ENCODE results near the gene INVS.
A peak's percentile ranks its signal among the peaks of the same experiment; 100 is the strongest.
"Not testable (repeated sequence)": the region's sequence is repeated elsewhere in the genome, so short reads cannot be mapped to it uniquely, and the experiment has no call there.

Gene INVS

GRCh38 chr9:100204796-100205195 is 105.8 kb downstream of the INVS start:
- no peak for DNase-seq

- DNase-seq: no peak
Observed at GRCh38 chr9:100206899-100207298, 107.9 kb downstream of the INVS start.

DNA sequence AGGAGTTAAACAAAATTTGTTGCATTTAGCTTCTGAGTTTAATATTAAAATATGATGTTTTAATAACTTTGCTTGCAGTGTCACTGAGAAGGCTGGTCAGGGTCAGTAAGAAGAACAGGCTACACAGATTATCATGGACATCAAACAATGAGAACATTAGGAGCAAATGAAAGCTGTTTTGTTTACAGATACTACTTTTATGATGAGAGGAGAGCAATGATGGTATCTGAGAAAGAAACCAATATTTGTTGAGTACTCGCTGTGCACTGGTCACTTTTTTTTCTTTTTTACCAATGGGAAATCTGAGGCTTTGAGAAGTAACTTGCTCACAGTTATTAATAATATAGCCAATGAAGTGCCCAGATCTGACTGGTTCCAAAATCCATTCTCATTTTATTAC is 109.6 kb downstream of the INVS start:
- DNase-seq: no peak

DNA sequence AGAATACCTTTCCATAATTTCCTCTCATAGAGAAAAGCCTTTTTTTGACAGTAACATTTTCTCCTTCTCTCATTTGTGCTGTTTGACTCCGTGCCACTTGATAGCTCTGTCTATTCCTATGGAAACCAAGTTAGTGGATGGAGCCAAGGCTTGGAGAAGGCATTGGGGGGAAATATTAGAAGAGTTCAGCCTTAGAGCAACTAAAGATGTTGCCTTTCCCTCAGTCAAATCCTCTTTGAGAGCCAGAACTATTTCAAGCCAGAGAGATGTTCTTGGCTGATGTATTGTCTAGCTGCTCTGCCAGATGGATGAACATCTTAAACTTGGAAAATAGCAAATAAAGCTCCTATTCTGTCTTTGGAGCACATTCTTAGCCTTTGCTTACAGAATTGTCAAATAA is 112.4 kb downstream of the INVS start:
- no peak for DNase-seq

DNA sequence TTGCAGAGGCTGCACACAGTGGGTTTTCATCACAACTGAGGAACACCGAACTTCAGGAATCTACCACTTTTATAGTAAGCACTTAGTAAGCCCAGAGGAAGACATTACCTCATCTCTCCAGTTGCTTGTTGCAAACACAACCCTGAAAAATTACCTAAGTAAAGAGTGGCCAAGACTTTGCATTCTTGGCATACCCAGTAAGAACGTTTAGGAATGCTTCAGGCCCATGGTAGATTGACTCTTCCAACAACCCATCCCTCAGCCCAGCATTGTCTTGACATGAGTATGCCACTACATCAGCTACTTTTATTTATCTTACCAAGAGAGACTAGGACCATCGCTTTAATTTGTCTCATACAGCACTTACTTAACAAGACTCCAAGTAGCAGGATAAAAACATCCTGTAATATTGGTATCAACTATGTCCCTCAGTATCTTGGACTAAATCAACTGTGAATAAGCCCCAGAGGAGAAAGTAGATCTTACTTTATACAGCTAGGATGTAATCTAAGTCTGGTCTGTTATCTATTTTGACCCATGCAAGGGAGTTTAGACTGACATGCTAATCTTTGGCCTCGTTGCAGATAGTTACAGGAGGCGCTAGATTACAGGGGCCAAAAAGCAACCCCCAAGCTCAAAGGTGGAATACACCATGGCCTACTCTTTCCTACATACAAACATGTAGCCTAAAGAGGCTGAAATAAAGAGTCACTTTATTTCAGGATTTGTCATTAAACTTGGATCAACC is 114.9 kb downstream of the INVS start:
- DNase-seq: no peak

DNA sequence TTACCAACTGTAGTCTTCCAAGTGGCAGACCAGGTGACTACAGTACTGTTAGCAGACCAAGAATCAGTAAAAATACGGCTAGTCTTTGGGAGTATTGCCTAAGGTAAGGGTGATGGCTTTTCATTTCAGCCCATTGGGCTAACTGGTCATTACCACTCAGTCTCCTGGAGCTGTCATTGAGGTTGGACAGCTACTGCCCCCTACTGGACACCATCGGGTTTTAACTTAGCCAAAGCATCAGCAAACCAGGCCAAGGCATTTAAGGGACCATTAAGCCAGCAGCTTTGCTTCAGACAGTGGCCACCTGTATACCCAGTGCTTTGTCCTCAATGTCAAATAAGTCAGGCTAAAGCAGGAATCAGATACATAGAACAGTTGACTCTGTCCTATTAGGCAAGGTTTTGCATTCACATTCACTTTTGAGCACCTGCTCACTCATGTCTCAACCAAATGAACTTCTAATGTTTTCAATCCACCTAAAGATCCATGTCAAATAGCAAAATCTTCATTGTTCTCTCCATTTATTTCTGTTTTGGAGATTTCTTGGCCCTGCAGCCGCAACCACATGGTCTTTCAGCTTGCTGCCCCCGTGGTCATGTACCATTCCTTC is 117.2 kb downstream of the INVS start:
- DNase-seq: peak; percentile 49 to 59

GRCh38 chr9:100217536-100217935 is 118.5 kb downstream of the INVS start:
- no peak for DNase-seq

- no peak for DNase-seq
Observed at GRCh38 chr9:100219347-100219746, 120.3 kb downstream of the INVS start.

DNA sequence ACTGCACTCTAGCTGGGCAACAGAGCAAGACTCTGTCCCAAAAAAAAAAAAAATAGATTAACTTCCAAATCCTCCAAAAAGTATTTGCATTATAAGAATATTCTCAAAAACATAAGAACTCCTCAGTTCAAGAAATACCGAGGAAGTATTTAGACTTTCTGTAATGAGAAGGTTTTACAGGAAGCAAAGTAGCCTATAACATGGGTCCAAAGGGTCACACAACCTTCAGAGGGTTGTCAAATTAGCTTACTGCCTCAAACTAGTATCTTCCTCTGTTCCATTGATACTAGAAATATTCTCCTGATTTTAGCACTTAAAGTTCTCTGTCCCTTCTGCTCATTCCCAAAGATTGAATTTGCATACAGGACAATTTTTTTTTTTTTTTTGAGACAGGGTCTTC is 121.9 kb downstream of the INVS start:
- no peak for DNase-seq

- DNase-seq: no peak
Observed at GRCh38 chr9:100221538-100221937, 122.5 kb downstream of the INVS start.

- DNase-seq: no peak
Observed at GRCh38 chr9:100222674-100223073, 123.6 kb downstream of the INVS start.

DNA sequence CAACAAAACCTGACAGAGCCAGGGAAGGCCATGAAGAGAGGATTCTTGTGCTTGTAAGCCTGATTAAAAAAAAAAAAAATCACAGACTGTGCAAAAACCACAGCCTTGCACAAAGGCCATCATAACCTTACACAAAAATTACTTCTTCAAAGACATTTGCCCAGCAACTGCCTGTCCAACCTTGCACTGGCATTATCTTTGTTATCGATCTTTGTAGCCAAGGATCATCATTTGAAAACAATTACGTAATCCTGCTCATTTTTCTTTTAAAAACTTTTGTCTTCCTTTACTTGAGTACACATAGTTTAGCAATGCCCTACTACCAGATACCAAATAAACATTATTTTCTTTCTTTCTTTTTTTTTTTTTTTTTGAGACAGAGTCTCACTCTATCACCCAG is 128.6 kb downstream of the INVS start:
- DNase-seq: no peak

- DNase-seq: no peak
Observed at GRCh38 chr9:100228352-100228869, 129.4 kb downstream of the INVS start.

GRCh38 chr9:100229136-100229535 is 130.1 kb downstream of the INVS start:
- no peak for DNase-seq

DNA sequence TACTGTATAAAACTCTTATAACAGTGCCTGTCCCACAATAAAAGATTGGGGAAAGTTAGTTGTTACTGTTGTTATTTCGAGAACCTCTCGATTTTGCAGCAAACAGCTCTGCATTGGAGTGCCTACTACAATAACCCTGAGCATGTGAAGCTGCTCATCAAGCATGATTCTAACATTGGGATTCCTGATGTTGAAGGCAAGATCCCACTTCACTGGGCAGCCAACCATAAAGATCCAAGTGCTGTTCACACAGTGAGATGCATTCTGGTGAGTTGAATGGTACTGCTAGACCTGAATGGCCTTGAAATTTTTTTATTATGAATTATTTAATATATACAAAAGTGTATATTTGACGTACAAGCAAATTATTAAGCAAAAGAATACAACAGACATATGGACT is 130.5 kb downstream of the INVS start:
- no peak for DNase-seq

DNA sequence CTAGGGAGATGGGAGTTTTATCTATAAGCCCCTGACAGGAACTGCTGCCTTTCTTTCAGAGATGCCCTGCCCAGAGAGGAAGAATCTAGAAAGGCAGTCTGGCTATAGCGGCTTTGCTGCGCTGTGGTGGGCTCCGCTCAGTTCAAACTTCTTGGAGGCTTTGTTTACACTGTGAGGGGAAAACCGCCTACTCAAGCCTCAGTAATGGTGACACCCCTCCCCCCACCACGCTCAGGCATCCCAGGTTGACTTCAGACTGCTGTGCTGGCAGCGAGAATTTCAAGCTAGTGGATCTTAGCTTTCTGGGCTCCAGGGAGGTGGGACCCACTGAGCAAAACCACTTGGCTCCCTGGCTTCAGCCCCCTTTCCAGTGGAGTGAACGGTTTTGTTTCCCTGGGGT is 137.9 kb downstream of the INVS start:
- DNase-seq: not testable (repeated sequence)

GRCh38 chr9:100240512-100240911 is 141.5 kb downstream of the INVS start:
- DNase-seq: no peak

DNA sequence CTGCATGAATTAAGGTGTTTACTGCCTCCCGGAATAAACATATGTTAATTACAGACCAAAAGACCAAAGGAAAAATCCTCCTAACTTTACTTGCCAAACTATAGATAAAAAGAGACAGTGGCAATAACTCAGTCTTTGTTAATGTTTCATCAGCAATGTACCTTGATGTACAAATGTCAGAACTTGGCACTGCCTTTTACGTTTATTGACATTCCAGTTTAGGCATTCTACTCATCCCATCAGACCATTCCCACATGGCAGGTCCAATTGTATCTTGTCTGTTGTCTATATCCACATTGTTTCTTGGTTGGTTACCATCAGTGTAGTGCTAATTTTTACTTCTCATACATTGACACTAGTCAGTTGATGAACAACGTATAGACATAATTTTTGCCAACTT is 168.2 kb downstream of the INVS start:
- no peak for DNase-seq

- no peak for DNase-seq
Observed at GRCh38 chr9:100268271-100268670, 169.2 kb downstream of the INVS start.

GRCh38 chr9:100269656-100270055 is 170.6 kb downstream of the INVS start:
- no peak for DNase-seq

DNA sequence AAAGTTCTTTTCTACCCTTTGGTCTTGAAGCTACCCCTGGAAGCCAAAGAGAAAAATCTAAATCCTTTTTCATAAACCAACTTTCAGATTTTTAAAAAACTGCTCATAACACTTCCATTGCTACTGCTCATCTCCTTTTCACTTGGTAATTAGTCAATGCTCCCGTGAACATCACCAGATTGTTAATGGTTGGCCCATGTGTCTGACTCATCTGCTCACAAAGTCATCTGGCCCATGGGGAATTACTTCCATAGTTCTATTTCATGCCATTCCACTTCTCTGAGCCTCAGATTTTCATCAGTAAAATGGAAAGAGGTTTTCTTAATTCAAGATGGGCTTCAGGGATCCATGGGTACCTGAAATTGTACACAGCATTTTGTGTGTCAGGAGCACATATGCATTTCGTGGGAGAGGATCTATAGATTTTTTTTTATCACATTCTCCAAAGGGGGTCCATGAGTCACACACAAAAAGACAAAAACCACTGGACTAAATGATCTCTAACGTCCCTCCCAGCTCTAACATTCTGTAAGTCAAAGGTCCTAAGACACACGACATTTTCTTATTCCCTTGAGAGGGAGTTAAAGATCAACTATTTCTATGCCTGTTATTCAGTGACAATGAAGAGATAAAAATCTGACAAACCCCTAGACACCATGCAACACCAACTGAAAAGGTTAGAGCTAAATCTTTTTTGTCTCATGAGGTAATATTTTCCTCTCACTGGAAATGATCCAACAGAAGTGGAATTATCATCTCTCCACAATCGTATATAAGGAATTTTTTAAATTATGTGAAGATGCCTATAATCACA is 178.3 kb downstream of the INVS start:
- no peak for DNase-seq

DNA sequence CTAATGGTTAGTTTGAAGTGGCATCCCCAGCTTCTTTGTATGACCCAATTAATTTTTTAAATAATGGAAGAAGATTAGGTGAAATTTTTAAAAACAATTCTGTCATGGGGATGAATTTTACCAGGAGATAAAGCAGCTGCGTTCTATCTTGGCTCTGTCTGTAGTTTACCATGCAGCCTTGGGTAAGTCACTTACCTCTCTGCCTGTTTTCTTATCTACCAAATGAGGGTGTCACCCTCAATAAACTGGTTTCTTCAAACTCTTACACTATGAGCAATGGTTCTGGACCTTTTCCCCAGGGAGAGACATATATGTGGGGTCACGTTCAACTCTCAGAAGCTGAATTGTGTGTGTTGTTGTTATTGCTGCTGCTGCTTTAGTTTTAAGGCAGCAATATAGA is 182.0 kb downstream of the INVS start:
- DNase-seq: no peak

GRCh38 chr9:100281676-100282387 is 182.8 kb downstream of the INVS start:
- no peak for DNase-seq

Measured in activated CD4-positive, alpha-beta T cell treated with anti-CD3 and anti-CD28 coated beads for 4 hours (primary cell).